ENCODE results near the gene GLRB.
"Not testable (repeated sequence)": the region's sequence is repeated elsewhere in the genome, so short reads cannot be mapped to it uniquely, and the experiment has no call there.

- not testable (repeated sequence) for TF ChIP-seq CTCF, POLR2A (IDR thresholded peaks at IDR 0.05)
Observed at GRCh38 chr4:157058899-157059298, 17.1 kb upstream of the GLRB start.

Measured in heart left ventricle (tissue), 13 donors.